Calu3 (cell line): ENCODE data around the gene SOX2. TPM values are rescaled to one million over a fixed set of nuclear protein-coding genes. Genes with fewer than 3 reads are reported as not detected.

Source experiments
- BruUV-seq: library from RNA; stranded (reverse); fragments of 400-500 nt; replicated peaks from 2 replicates; lab custom pipeline; 2021; lab: Mats Ljungman, UMichigan
- CTCF ChIA-PET: fragments of 300-600 bp; sonication (Branson Sonifier 250); formaldehyde crosslinking; loops from one replicate; lab custom pipeline; 2022; ENCODE audit warnings: antibody characterized with exemption; lab: Charles Lee
- DNase-seq: peaks from one replicate; pipeline ENCODE4 v3.0.0; 2022
- H3K27ac Mint-ChIP-seq: one replicate; pipeline ENCODE4 v1.8.0; 2022; ENCODE audit warnings: mixed read lengths; ENCODE audit not compliant: unreplicated experiment
- H3K27me3 Mint-ChIP-seq: one replicate; pipeline ENCODE4 v1.8.0; 2022; ENCODE audit warnings: mixed read lengths; ENCODE audit not compliant: unreplicated experiment
- H3K36me3 Mint-ChIP-seq: one replicate; pipeline ENCODE4 v1.8.0; 2022; ENCODE audit warnings: mild to moderate bottlenecking, moderate library complexity, mixed read lengths; ENCODE audit not compliant: insufficient read depth, unreplicated experiment
- H3K4me1 Mint-ChIP-seq: one replicate; pipeline ENCODE4 v1.8.0; 2022; ENCODE audit warnings: mild to moderate bottlenecking, low read depth, mixed read lengths; ENCODE audit not compliant: unreplicated experiment
- H3K4me3 Mint-ChIP-seq: one replicate; pipeline ENCODE4 v1.8.0; 2022; ENCODE audit warnings: mild to moderate bottlenecking, low read depth, moderate library complexity, mixed read lengths; ENCODE audit not compliant: unreplicated experiment
- H3K9me3 Mint-ChIP-seq: one replicate; pipeline ENCODE4 v1.8.0; 2022; ENCODE audit warnings: low read depth, mixed read lengths; ENCODE audit not compliant: unreplicated experiment
- intact Hi-C: fragments of 100-400 bp; cut with micrococcal nuclease; formaldehyde crosslinking; loops from one replicate; pipeline ENCODE4 v1.10.0; 2022; ENCODE audit not compliant: unreplicated experiment
- total RNA-seq: library from RNA; stranded (reverse); gene quantifications from 2 replicates; pipeline ENCODE4 v1.2.3, GENCODE V29; 2022
- TF ChIP-seq, protein P1 (sequence below): fragments of 200-600 bp; IDR thresholded peaks from one replicate; pipeline ENCODE4 v1.8.0; 2022; ENCODE audit warnings: antibody characterized with exemption; ENCODE audit not compliant: unreplicated experiment

SOX2 gene
- total RNA-seq, 1 experiment from 2014 or later, result 0.19 TPM

DNA sequence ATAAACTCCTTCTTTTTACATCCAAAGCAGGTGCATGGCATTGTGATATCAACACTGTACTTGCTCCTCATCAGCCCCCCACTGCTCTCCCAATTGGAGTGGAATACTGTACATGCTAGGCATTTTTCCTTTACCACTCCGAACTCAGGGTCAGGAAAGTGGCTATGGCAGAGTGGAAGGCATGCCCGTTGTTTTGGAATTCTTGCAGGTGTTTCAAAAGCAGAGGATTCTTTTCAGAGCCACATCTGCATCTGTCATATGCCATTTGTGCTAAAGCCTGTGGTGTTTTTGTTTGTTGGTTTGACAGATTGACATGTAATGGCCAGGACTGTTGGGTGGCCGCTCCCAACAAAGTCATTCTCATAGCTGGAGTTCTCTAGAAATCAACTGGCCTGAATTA, 41.7 kb downstream of the SOX2 start:
- Mint-ChIP-seq H3K27ac (no peak overlapping the region), H3K4me3 (no peak overlapping the region), H3K27me3 (no peaks in the 10 kb centered on the region), H3K9me3 (no peaks in the 10 kb centered on the region), H3K36me3 (no peaks in the 10 kb centered on the region), H3K4me1 (no peaks in the 10 kb centered on the region)
- intact Hi-C loops, result no loop called here
- no TSS peak for BruUV-seq
- no peak for DNase-seq
- TF ChIP-seq, protein P1, sequence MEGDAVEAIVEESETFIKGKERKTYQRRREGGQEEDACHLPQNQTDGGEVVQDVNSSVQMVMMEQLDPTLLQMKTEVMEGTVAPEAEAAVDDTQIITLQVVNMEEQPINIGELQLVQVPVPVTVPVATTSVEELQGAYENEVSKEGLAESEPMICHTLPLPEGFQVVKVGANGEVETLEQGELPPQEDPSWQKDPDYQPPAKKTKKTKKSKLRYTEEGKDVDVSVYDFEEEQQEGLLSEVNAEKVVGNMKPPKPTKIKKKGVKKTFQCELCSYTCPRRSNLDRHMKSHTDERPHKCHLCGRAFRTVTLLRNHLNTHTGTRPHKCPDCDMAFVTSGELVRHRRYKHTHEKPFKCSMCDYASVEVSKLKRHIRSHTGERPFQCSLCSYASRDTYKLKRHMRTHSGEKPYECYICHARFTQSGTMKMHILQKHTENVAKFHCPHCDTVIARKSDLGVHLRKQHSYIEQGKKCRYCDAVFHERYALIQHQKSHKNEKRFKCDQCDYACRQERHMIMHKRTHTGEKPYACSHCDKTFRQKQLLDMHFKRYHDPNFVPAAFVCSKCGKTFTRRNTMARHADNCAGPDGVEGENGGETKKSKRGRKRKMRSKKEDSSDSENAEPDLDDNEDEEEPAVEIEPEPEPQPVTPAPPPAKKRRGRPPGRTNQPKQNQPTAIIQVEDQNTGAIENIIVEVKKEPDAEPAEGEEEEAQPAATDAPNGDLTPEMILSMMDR, result no peak
- CTCF ChIA-PET, result interaction anchor here (1.1 kb wide), 1 partner anchor 98 kb away, joined by 3 read pairs; no protein-coding TSS in a partner anchor

DNA sequence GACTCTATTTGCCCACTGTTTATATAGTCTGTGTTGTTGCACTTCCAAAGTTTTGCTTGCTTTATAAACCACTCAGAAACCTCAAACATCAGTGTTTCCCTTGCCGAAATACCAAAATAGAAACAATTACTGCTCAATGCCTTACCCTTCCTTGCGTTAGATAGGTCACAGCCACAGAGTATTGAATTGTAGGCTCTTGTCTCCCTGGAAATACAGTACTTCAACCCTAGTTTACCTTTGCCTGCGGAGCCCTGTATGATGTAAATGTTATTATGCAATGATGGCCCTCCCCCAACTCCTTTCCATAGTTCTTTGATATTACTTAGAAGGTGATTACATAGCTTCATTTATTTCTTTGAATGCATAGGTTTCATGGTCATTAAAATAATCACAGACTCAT, 44.2 kb downstream of the SOX2 start:
- Mint-ChIP-seq H3K4me3 (no peak overlapping the region), H3K27ac (no peak overlapping the region), H3K27me3 (no peaks in the 10 kb centered on the region), H3K36me3 (no peaks in the 10 kb centered on the region), H3K9me3 (no peaks in the 10 kb centered on the region), H3K4me1 (no peaks in the 10 kb centered on the region)
- CTCF ChIA-PET, result no interaction called here
- BruUV-seq, result no TSS peak
- no peak for DNase-seq
- TF ChIP-seq, protein P1, result no peak
- intact Hi-C loops, result no loop called here

GRCh38 chr3:181756645-181757297, 45.0 kb downstream of the SOX2 start:
- no peak for DNase-seq
- Mint-ChIP-seq H3K4me1 (no peaks in the 10 kb centered on the region), H3K36me3 (no peaks in the 10 kb centered on the region), H3K27ac (no peak overlapping the region), H3K4me3 (no peak overlapping the region), H3K9me3 (no peaks in the 10 kb centered on the region), H3K27me3 (no peaks in the 10 kb centered on the region)
- TF ChIP-seq, protein P1, result no peak
- intact Hi-C loops, result no loop called here
- CTCF ChIA-PET, result no interaction called here
- BruUV-seq, result no TSS peak

- H3K27ac Mint-ChIP-seq, result no peak overlapping the region
- BruUV-seq, result no TSS peak
These were observed 46.1 kb downstream of the SOX2 start for GRCh38 chr3:181757694-181758306.

More at GRCh38 chr3:181757694-181758306, 46.1 kb downstream of the SOX2 start:
- H3K4me3 Mint-ChIP-seq, result no peak overlapping the region
- CTCF ChIA-PET, result interaction anchor here (0.7 kb wide), 1 partner anchor 849 kb away, joined by 3 read pairs; no protein-coding TSS in a partner anchor
- no peaks in the 10 kb centered on the region for H3K4me1 Mint-ChIP-seq
- intact Hi-C loops, result no loop called here
- no peaks in the 10 kb centered on the region for H3K27me3 Mint-ChIP-seq
- TF ChIP-seq, protein P1, result no peak
- no peak for DNase-seq
- no peaks in the 10 kb centered on the region for H3K9me3 Mint-ChIP-seq
- no peaks in the 10 kb centered on the region for H3K36me3 Mint-ChIP-seq
